ENCODE measurements around the gene NPR3.

The NPR3 gene, protein sequence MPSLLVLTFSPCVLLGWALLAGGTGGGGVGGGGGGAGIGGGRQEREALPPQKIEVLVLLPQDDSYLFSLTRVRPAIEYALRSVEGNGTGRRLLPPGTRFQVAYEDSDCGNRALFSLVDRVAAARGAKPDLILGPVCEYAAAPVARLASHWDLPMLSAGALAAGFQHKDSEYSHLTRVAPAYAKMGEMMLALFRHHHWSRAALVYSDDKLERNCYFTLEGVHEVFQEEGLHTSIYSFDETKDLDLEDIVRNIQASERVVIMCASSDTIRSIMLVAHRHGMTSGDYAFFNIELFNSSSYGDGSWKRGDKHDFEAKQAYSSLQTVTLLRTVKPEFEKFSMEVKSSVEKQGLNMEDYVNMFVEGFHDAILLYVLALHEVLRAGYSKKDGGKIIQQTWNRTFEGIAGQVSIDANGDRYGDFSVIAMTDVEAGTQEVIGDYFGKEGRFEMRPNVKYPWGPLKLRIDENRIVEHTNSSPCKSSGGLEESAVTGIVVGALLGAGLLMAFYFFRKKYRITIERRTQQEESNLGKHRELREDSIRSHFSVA

DNA sequence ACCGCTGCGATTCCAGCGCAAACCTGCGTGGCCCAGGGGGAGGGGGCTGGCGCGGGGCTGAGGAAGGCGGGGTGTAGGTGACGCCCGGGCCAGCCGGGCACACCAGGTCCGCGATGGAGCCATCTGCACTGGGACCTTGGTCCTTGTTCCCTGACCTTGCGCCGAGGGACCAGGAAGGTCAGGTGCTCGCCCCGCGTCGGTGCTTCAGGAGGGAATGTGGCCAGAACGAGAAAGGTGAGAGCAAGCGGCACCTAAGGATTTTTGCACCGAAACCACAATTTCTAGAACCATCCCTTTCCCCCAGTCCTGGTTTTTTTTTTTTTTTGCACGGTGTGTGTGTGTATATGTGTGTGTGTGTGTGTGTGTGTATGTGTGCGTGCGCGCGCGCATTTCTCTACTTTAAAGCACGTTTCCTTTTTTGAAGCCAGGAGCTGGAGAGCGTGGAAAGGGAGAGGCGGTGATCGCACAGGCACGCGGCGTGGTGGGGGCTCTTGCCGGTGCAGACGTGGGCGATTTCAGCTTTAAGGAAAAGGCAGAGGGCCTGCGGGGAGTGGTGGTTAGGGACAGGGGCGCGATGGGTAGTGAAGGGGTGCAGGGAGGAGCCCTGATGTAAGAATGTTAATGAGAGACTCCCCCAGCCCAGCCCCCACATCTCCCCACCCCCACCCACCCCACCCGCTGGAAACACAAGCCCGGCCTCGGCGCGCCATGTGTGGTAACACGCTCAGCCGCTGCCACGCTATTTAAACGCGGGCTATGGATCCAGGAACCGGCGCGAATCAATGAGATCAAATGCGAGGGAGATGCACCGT lies at the start of gene NPR3:
TSS of gene NPR3 (plus strand) at position 772 of the 812 bp plus-strand sequence. CDS start 456 bp downstream, outside the sequence.
- in situ Hi-C loops (cut with MboI; ENCODE audit: low sequenced_read_pairs), result no loop called here

- in situ Hi-C loops (cut with MboI; ENCODE audit: low sequenced_read_pairs), result no loop called here
Observed at GRCh38 chr5:32664523-32664922, 46.6 kb upstream of the NPR3 start.

GRCh38 chr5:32668552-32668951 lies 42.6 kb upstream of the NPR3 start:
- in situ Hi-C loops (cut with MboI; ENCODE audit: low sequenced_read_pairs), result no loop called here

DNA sequence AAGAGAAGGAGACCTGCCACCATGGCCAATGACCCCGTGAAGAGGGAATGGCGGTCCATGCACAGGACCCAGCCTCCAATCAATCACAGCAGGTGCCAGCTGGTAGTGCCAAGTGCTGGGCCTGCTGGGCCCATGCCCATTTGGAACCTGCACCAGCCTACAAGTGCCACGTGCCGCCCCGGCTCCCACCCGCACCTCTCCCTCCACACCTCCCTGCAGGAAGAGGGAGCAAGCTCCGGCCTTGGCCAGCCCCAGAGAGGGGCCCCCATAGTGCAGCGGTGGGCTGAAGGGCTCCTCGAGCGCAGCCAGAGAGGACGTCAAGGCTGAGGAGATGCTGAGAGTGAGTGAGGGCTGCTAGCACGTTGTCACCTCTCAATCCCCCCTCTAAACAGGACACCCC lies 37.8 kb upstream of the NPR3 start:
- in situ Hi-C loops (cut with MboI; ENCODE audit: low sequenced_read_pairs), result no loop called here

- in situ Hi-C loops (cut with MboI; ENCODE audit: low sequenced_read_pairs), result no loop called here
Observed at GRCh38 chr5:32677023-32677422, 34.1 kb upstream of the NPR3 start.

DNA sequence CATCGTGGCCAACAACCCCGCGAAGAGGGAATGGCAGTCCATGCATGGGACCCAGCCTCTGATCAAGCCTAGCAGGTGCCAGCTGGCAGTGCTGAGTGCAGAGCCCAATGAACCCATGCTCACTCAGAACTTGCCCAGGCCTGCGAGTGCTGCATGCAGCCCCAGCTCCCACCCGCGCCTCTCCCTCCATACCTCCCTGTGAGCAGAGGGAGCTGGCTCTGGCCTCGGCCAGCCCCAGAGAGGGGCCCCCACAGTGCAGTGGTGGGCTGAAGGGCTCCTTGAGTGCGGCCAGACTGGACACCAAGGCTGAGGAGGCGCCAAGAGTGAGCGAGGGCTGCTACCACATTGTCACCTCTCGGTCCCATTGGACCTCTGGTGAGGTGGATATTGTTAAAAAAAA lies 32.6 kb upstream of the NPR3 start:
- in situ Hi-C loops (cut with MboI; ENCODE audit: low sequenced_read_pairs), result no loop called here

GRCh38 chr5:32679218-32679617 lies 31.9 kb upstream of the NPR3 start:
- in situ Hi-C loops (cut with MboI; ENCODE audit: low sequenced_read_pairs), result no loop called here

- in situ Hi-C loops (cut with MboI; ENCODE audit: low sequenced_read_pairs), result no loop called here
Observed at GRCh38 chr5:32680183-32680582, 30.9 kb upstream of the NPR3 start.

DNA sequence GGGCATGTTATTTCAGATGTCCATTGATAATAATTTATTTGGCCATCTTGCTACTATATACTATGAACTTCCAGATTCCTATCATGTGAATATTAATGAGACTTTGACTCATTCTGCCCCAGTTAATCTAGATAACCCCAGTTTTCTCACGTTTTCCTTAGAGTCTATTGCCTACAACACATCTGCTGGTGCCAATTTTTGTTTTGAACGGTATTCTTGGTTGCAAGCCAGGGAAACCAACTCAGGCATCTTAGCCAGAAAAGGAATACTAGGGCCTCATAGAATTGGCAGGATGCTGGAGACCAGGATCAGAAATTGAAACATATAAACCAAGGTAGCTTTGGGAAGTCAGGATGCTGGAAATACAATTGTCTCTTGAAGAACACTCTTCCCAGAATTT lies 28.0 kb upstream of the NPR3 start:
- in situ Hi-C loops (cut with MboI; ENCODE audit: low sequenced_read_pairs), result no loop called here

DNA sequence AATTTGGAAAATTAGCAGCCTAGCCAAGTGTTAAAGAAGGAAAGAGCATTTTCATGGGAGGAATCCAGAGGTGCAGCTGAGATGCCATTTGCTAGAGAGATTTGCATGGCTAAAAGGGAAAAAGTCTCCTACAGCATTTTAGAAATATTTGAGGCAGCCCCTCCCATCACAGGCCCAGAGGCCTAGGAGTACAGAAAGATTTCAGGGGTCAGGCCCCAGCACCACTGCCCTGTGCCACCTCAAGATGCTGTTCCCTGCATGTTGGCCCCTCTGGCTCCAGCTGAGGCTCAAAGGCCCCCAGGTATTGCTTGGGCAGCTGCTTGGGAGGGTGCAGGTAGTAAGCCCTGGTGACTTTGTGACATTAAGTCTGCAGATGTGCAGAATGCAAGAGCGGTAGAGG lies 26.9 kb upstream of the NPR3 start:
- in situ Hi-C loops (cut with MboI; ENCODE audit: low sequenced_read_pairs), result no loop called here

DNA sequence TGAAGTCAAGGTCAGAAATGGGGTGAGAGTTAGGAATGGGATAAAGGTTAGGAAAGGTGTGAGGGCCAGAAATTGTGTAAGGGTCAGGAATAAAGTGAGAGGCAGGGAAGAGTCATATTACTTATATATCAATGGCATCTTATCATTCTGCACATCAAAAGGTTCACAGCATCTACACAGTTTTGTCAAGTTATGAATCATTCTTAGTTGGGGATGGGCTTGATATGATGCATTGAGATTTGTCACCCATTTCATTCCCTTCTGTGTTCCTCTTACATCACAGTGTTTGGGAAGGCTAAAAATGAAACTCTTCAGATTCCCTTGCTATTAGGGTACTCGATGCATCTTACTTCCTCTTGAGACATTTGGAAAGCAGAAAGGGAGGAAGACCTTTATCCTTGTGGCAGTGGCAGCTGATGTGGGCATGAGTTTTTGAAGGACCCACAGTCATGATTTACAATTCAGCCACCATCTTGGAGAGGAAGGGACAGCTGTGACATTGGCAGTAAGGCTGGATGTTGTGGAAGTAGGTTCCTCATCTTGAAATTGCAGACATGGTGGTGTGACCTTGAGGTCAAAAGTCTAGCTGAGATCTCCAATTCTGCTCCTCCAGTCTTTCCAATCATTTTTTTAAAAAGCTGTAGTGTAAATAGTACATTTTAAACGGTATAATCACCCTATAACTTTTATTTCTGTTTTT lies 24.2 kb upstream of the NPR3 start:
- in situ Hi-C loops (cut with MboI; ENCODE audit: low sequenced_read_pairs), result no loop called here

DNA sequence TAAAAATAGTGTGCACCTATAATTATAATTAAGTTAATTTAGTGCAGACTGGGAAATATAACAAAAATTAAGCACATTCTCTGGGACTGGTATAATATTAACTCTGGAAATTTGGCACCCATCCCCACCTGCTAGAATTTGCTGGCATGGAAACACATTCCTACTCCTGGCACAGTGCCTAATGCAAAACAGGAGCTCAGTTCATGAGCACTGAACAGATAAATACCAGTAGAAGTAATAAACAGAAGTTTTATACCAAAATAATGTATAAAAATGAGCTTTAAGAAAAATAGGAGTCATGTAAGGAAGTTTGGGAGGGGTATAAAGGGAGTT lies 23.7 kb upstream of the NPR3 start:
- in situ Hi-C loops (cut with MboI; ENCODE audit: low sequenced_read_pairs), result no loop called here

- in situ Hi-C loops (cut with MboI; ENCODE audit: low sequenced_read_pairs), result no loop called here
Observed at GRCh38 chr5:32690153-32690552, 21.0 kb upstream of the NPR3 start.

DNA sequence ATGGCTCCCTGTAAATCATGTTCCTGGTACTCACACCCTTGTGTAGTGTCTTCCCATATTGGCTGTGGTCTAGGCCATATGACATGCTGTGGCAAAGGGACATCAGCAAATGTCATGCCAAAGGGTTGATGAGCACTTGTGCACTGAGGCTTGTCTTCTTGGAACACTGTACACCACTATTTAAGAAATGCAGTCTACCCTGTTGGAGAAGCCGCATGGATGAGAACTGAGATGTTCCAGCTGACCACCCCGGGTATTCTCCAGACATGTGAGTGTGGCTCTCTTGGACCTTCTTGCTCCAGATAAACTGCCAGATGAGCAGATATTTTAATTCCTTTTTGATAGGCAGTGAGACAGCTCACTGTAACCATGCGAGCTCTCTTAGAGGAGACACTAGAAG lies 20.5 kb upstream of the NPR3 start:
- in situ Hi-C loops (cut with MboI; ENCODE audit: low sequenced_read_pairs), result no loop called here

DNA sequence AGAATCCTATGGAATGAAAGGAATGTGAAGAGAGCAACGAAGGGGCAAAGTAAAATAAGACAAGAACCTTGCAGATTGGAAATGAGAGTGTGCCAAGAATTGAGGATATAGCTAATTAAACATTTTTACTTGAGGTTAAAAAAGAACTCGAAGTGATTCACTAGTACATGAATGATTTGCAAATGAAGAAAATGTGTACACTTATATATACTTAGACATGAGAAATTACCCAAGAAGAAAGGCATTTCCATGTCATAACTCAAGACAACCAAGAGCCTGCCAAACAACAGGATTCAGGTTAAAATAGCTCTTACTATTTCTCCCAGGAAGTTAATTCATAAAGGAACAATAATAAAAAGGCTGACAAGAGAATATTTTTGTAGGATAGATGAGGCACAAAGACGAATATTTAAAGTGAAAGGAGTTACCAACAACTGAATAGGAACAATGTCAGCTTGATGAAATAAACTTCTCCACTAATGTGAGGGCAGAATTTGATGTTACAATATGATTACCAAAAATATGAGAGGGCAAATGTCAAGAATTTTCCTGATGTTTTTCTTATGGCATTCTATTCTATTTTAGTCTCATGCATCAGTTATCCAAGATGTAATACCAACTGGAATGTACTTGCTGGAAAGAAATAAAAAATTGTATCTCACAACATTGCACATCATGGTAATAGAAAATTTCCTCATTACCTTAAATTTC lies 18.9 kb upstream of the NPR3 start:
- in situ Hi-C loops (cut with MboI; ENCODE audit: low sequenced_read_pairs), result no loop called here

GRCh38 chr5:32703957-32704356 lies 7.2 kb upstream of the NPR3 start:
- in situ Hi-C loops (cut with MboI; ENCODE audit: low sequenced_read_pairs), result no loop called here

DNA sequence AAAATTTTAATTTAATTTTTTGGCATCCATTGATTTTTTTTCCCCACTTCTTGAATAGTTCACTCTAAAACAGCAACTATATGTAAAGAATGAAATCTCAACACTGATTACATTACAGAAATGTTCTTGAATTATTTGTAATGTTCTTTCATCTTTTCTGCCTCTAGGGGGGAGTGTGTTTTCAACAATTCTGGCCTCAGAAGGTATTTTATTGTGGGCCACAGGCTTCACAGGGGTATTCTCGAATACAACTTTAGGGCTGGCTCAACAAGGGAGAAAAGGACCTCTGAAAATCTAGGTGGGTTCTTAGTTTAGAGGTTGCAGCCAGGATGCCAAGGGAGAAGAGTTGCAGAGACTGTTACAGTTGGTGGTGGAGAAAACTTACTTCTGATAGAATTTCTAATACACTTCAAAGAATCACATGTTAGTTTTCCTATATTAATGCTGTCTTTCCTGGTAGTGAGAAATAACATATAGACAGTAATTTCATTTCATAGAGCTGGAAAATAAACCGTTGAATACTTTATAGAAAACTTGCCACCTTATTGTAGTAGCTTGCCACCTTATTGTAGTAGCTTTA lies 3.6 kb upstream of the NPR3 start:
- in situ Hi-C loops (cut with MboI; ENCODE audit: low sequenced_read_pairs), result no loop called here

- in situ Hi-C loops (cut with MboI; ENCODE audit: low sequenced_read_pairs), result no loop called here
Observed at GRCh38 chr5:32708949-32709348, 2.2 kb upstream of the NPR3 start.

- in situ Hi-C loops (cut with MboI; ENCODE audit: low sequenced_read_pairs), result no loop called here
Observed at GRCh38 chr5:32709750-32710549, 1.2 kb upstream of the NPR3 start.

- in situ Hi-C loops (cut with MboI; ENCODE audit: low sequenced_read_pairs), result no loop called here
Observed at GRCh38 chr5:32711362-32711680, 200 bp downstream of the NPR3 start.
